K562 (cell line): ENCODE measurements around the gene ARL8A. TPM values are rescaled to one million over a fixed set of nuclear protein-coding genes. Genes with fewer than 3 reads are reported as not detected.

Source experiments
- ATF2 ChIP-seq: sonication (generic); formaldehyde crosslinking; IDR thresholded peaks from 2 replicates; pipeline ENCODE4 v1.8.1; 2022; ENCODE audit warnings: missing genetic modification reagents
- E2F1 ChIP-seq: sonication (generic); formaldehyde crosslinking; IDR thresholded peaks from 2 replicates; pipeline ENCODE4 v1.8.1; 2023; ENCODE audit warnings: mild to moderate bottlenecking, missing genetic modification reagents, moderate library complexity
- HIVEP1 ChIP-seq: fragments of 250-450 bp; sonication (Bioruptor Pico); IDR thresholded peaks from 2 replicates; pipeline ENCODE4 v1.4.0; 2020; ENCODE audit warnings: mild to moderate bottlenecking
- HOXB6 ChIP-seq: fragments of 250-450 bp; sonication (Bioruptor Pico); IDR thresholded peaks from 2 replicates; pipeline ENCODE4 v1.5.1; 2022; ENCODE audit warnings: mild to moderate bottlenecking, borderline replicate concordance
- KLF10 ChIP-seq: fragments of 250-450 bp; sonication (Bioruptor Pico); IDR thresholded peaks from 2 replicates; pipeline ENCODE4 v1.6.1; 2021; ENCODE audit warnings: matching md5 sums
- KLF6 ChIP-seq: fragments of 250-450 bp; sonication (Bioruptor Pico); IDR thresholded peaks from 2 replicates; pipeline ENCODE4 v1.4.0; 2020; ENCODE audit warnings: mild to moderate bottlenecking, moderate library complexity, borderline replicate concordance
- MBD2 ChIP-seq: sonication (generic); IDR thresholded peaks from 2 replicates; pipeline ENCODE4 v1.6.1; 2016; ENCODE audit warnings: low read depth, borderline replicate concordance
- NR0B1 ChIP-seq: fragments of 450-650 bp; IDR thresholded peaks from one replicate; pipeline ENCODE4 v1.6.1; 2018; ENCODE audit warnings: mild to moderate bottlenecking, moderate library complexity; ENCODE audit not compliant: partially characterized antibody
- NR1H2 ChIP-seq: sonication (generic); formaldehyde crosslinking; IDR thresholded peaks from 2 replicates; pipeline ENCODE4 v1.4.0; 2020; ENCODE audit warnings: mild to moderate bottlenecking, missing genetic modification reagents
- NR2F6 ChIP-seq: fragments of 450-650 bp; formaldehyde crosslinking; IDR thresholded peaks from 2 replicates; pipeline ENCODE4 v1.4.0; 2020; ENCODE audit warnings: mild to moderate bottlenecking
- NR4A1 ChIP-seq, 2 experiments: fragments of 250-450 bp in 1 of 2; fragments of 450-650 bp in 1 of 2; sonication (Bioruptor Pico) in 1 of 2; IDR thresholded peaks; 2 replicates each; pipeline versions ENCODE4 v1.4.0 to v1.6.1; 2016 to 2020; ENCODE audit warnings: mild to moderate bottlenecking in 2 of 2, missing compliant biosample characterization in 1 of 2, missing genetic modification characterization in 1 of 2, moderate library complexity in 1 of 2
- PHB ChIP-seq: fragments of 250-450 bp; sonication (Bioruptor Pico); IDR thresholded peaks from 2 replicates; pipeline ENCODE4 v1.5.0; 2021
- POLR2AphosphoS5 ChIP-seq: IDR thresholded peaks from 2 replicates; pipeline ENCODE4 v1.6.1; 2011; ENCODE audit warnings: mild to moderate bottlenecking, low read depth, low read length, moderate library complexity; ENCODE audit not compliant: control insufficient read depth, insufficient read depth
- POLR2B ChIP-seq: fragments of 450-650 bp; IDR thresholded peaks from 2 replicates; pipeline ENCODE4 v1.6.1; 2018; ENCODE audit warnings: low read depth; ENCODE audit not compliant: partially characterized antibody
- RAD21 ChIP-seq, 2 experiments: fragments of 250-450 bp in 1 of 2; fragments of 450-650 bp in 1 of 2; sonication (Bioruptor Pico) in 1 of 2; formaldehyde crosslinking in 1 of 2; IDR thresholded peaks in 1 of 2; conservative IDR thresholded peaks in 1 of 2; 2 replicates each; pipeline versions ENCODE4 v1.4.0 to v1.8.0; 2020 to 2022; ENCODE audit warnings: mild to moderate bottlenecking in 2 of 2, moderate library complexity in 1 of 2
- RAD51 ChIP-seq: fragments of 450-650 bp; IDR thresholded peaks from 2 replicates; pipeline ENCODE4 v1.7.1; 2016; ENCODE audit warnings: low read depth, mild to moderate bottlenecking, borderline replicate concordance
- SIRT6 ChIP-seq: IDR thresholded peaks from one replicate; pipeline ENCODE4 v1.6.1; 2012; ENCODE audit warnings: low read depth, mild to moderate bottlenecking, control low read depth, inconsistent platforms, low read length, moderate library complexity
- SMARCA4 ChIP-seq: fragments of 450-650 bp; IDR thresholded peaks from 2 replicates; pipeline ENCODE4 v1.6.1; 2016
- SP2 ChIP-seq: IDR thresholded peaks from 2 replicates; pipeline ENCODE4 v1.6.1; 2011; ENCODE audit warnings: mild to moderate bottlenecking, low read depth, low read length, moderate library complexity; ENCODE audit not compliant: poor library complexity, severe bottlenecking; ENCODE audit errors: extremely low read depth
- TAF15 ChIP-seq: fragments of 200-400 bp; formaldehyde crosslinking; IDR thresholded peaks from 2 replicates; pipeline ENCODE4 v1.6.1; 2017; ENCODE audit warnings: mild to moderate bottlenecking, low read depth, low read length, moderate library complexity
- TBL1XR1 ChIP-seq, 2 experiments: IDR thresholded peaks; 2 replicates each; pipeline ENCODE4 v1.6.1; 2012; ENCODE audit warnings: improper control_type of control experiment in 2 of 2, low read length in 2 of 2, mild to moderate bottlenecking in 1 of 2
- ZBTB8A ChIP-seq: fragments of 450-650 bp; IDR thresholded peaks from 2 replicates; pipeline ENCODE4 v1.6.1; 2018; ENCODE audit warnings: mild to moderate bottlenecking, moderate library complexity; ENCODE audit not compliant: partially characterized antibody
- ZC3H4 ChIP-seq: sonication (generic); formaldehyde crosslinking; IDR thresholded peaks from 2 replicates; pipeline ENCODE4 v1.9.0; 2021; ENCODE audit warnings: missing genetic modification reagents, borderline replicate concordance
- ZNF239 ChIP-seq: fragments of 250-450 bp; sonication (Bioruptor Pico); IDR thresholded peaks from 2 replicates; pipeline ENCODE4 v1.4.0; 2020; ENCODE audit warnings: mild to moderate bottlenecking
- ZNF3 ChIP-seq: fragments of 250-450 bp; sonication (Bioruptor Pico); IDR thresholded peaks from 2 replicates; pipeline ENCODE4 v1.5.0; 2021; ENCODE audit warnings: mild to moderate bottlenecking, moderate library complexity
- ZNF778 ChIP-seq: fragments of 450-650 bp; formaldehyde crosslinking; IDR thresholded peaks from 2 replicates; pipeline ENCODE4 v1.4.0; 2020; ENCODE audit warnings: mild to moderate bottlenecking, moderate library complexity
- ZSCAN29 ChIP-seq: fragments of 450-650 bp; IDR thresholded peaks from 2 replicates; pipeline ENCODE4 v1.6.1; 2017
- polyA plus RNA-seq, 8 experiments: library from polyadenylated mRNA; depleted of rRNA in 4 of 8; stranded (reverse) in 5 of 8; unstranded in 3 of 8; fragments of >200 nt; fragmentation: Nextera tagmentation in 2 of 8; fragmentation: Illumina TruSeq in 1 of 8; extraction: Ambion mirVana in 2 of 8; extraction: Trizol in 1 of 8; gene quantifications; 2 replicates each; pipeline versions ENCODE4 v1.2.1 to v1.2.3, GENCODE V29; 2011 to 2014; ENCODE audit warnings: inconsistent platforms in 1 of 8, missing spikeins in 1 of 8
- total RNA-seq, 7 experiments: library from RNA; depleted of rRNA in 6 of 7; stranded (reverse); fragments of >200 nt in 6 of 7; fragmentation: Illumina TruSeq in 2 of 7; extraction: Trizol in 2 of 7; gene quantifications; 2 replicates each; pipeline versions ENCODE4 v1.2.1 to v1.2.3, GENCODE V29; 2011 to 2021; ENCODE audit warnings: low replicate concordance in 1 of 7

Gene ARL8A
- total and polyA plus RNA-seq, 9 of the 15 experiments (the other 6 are each of a cell fraction or from before 2014, with no cell fraction given), result 0.17 to 27.3 (median 15.6) TPM

GRCh38 chr1:202145068-202145743 lies 669 bp upstream of the ARL8A start (continued):
- TF ChIP-seq KLF6 (CRISPR knock-in tag) (no peak), NR4A1 (CRISPR knock-in tag; IDR thresholded peaks at IDR 0.05) (no peak), NR4A1 (tag; IDR thresholded peaks at IDR 0.05) (no peak), TBL1XR1 (IDR thresholded peaks at IDR 0.05; ENCODE audit: low read length in 2 of 2) (no peak), KLF10 (CRISPR knock-in tag) (no peak), HIVEP1 (CRISPR knock-in tag) (no peak), ZNF3 (CRISPR knock-in tag) (no peak), MBD2 (no peak), ZSCAN29 (0 out of 2 replicates have a peak, but pooled peaks have one; percentile 65), ZNF239 (CRISPR knock-in tag) (no peak), TAF15 (no peak), SMARCA4 (no peak), HOXB6 (CRISPR knock-in tag) (no peak), NR2F6 (no peak), NR1H2 (CRISPR knock-in tag) (no peak), SIRT6 (no peak), PHB (no peak), ATF2 (CRISPR knock-in tag) (no peak), POLR2B (peak; percentile 2), NR0B1 (no peak), ZNF778 (no peak), RAD51 (no peak), ZC3H4 (CRISPR knock-in tag) (no peak), E2F1 (CRISPR knock-in tag) (no peak), POLR2AphosphoS5 (peak; percentile 28; the same call in 1 of the 2 replicates), ZBTB8A (no peak), RAD21 (CRISPR knock-in tag; conservative IDR thresholded peaks at IDR 0.05 in 1 of 2, IDR thresholded peaks at IDR 0.05 in 1 of 2) (no peak), SP2 (no peak)
